ENCODE results near the gene DPY19L3.
"Not testable (repeated sequence)": the region's sequence is repeated elsewhere in the genome, so short reads cannot be mapped to it uniquely, and the experiment has no call there.

Gene DPY19L3

GRCh38 chr19:32438751-32439150 lies 33.2 kb downstream of the DPY19L3 start:
- DNase-seq (ENCODE audit: low read depth in 2 of 2): no peak

- no peak for DNase-seq (ENCODE audit: low read depth in 2 of 2)
These were observed 37.1 kb downstream of the DPY19L3 start for GRCh38 chr19:32442650-32443049.

- DNase-seq (ENCODE audit: low read depth in 2 of 2): not testable (repeated sequence)
These were observed 42.0 kb downstream of the DPY19L3 start for GRCh38 chr19:32447534-32447933.

- DNase-seq (ENCODE audit: low read depth in 2 of 2): no peak
These were observed 42.5 kb downstream of the DPY19L3 start for GRCh38 chr19:32448026-32448425.

GRCh38 chr19:32450217-32450616 lies 44.6 kb downstream of the DPY19L3 start:
- DNase-seq (ENCODE audit: low read depth in 2 of 2): no peak

GRCh38 chr19:32453736-32454135 lies 48.2 kb downstream of the DPY19L3 start:
- DNase-seq (ENCODE audit: low read depth in 2 of 2): no peak

GRCh38 chr19:32456406-32456805 lies 50.8 kb downstream of the DPY19L3 start:
- no peak for DNase-seq (ENCODE audit: low read depth in 2 of 2)

- DNase-seq (ENCODE audit: low read depth in 2 of 2): no peak
These were observed 52.1 kb downstream of the DPY19L3 start for GRCh38 chr19:32457571-32458158.

- no peak for DNase-seq (ENCODE audit: low read depth in 2 of 2)
These were observed 53.0 kb downstream of the DPY19L3 start for GRCh38 chr19:32458500-32459123.

- no peak for DNase-seq (ENCODE audit: low read depth in 2 of 2)
These were observed 53.8 kb downstream of the DPY19L3 start for GRCh38 chr19:32459204-32459865.

GRCh38 chr19:32460476-32460875 lies 54.9 kb downstream of the DPY19L3 start:
- DNase-seq (ENCODE audit: low read depth in 2 of 2): no peak

GRCh38 chr19:32464279-32464678 lies 58.7 kb downstream of the DPY19L3 start:
- no peak for DNase-seq (ENCODE audit: low read depth in 2 of 2)

GRCh38 chr19:32465176-32465575 lies 59.6 kb downstream of the DPY19L3 start:
- DNase-seq (ENCODE audit: low read depth in 2 of 2): no peak

- DNase-seq (ENCODE audit: low read depth in 2 of 2): no peak
These were observed 64.2 kb downstream of the DPY19L3 start for GRCh38 chr19:32469795-32470194.

GRCh38 chr19:32471095-32471494 lies 65.5 kb downstream of the DPY19L3 start:
- no peak for DNase-seq (ENCODE audit: low read depth in 2 of 2)

- no peak for DNase-seq (ENCODE audit: low read depth in 2 of 2)
These were observed 66.2 kb downstream of the DPY19L3 start for GRCh38 chr19:32471811-32472210.

- DNase-seq (ENCODE audit: low read depth in 2 of 2): no peak
These were observed 69.8 kb downstream of the DPY19L3 start for GRCh38 chr19:32475141-32476031.

- DNase-seq (ENCODE audit: low read depth in 2 of 2): no peak
These were observed 70.4 kb downstream of the DPY19L3 start for GRCh38 chr19:32476032-32476350.

GRCh38 chr19:32480321-32480720 lies 74.8 kb downstream of the DPY19L3 start:
- no peak for DNase-seq (ENCODE audit: low read depth in 2 of 2)

- no peak for DNase-seq (ENCODE audit: low read depth in 2 of 2)
These were observed 78.0 kb downstream of the DPY19L3 start for GRCh38 chr19:32483574-32483973.

GRCh38 chr19:32489971-32490370 lies 84.4 kb downstream of the DPY19L3 start:
- no peak for DNase-seq (ENCODE audit: low read depth in 2 of 2)

GRCh38 chr19:32497391-32497790 lies 91.8 kb downstream of the DPY19L3 start:
- DNase-seq (ENCODE audit: low read depth in 2 of 2): no peak

Measured in stimulated activated CD4-positive, alpha-beta T cell treated with anti-CD3 and anti-CD28 coated beads, Interleukin-4, amount 100 ng/mL, for 48 hours (primary cell).